GM19395 (cell line): ENCODE results near the gene TMEM35B.
"Not testable (repeated sequence)": the region's sequence is repeated elsewhere in the genome, so short reads cannot be mapped to it uniquely, and the experiment has no call there.

Experiments
- ATAC-seq: cut with Tn5 transposase; IDR thresholded peaks from one replicate; pipeline ENCODE4 v1.9.1; 2021; ENCODE audit warnings: mild to moderate bottlenecking, moderate library complexity; ENCODE audit not compliant: unreplicated experiment

TMEM35B gene

DNA sequence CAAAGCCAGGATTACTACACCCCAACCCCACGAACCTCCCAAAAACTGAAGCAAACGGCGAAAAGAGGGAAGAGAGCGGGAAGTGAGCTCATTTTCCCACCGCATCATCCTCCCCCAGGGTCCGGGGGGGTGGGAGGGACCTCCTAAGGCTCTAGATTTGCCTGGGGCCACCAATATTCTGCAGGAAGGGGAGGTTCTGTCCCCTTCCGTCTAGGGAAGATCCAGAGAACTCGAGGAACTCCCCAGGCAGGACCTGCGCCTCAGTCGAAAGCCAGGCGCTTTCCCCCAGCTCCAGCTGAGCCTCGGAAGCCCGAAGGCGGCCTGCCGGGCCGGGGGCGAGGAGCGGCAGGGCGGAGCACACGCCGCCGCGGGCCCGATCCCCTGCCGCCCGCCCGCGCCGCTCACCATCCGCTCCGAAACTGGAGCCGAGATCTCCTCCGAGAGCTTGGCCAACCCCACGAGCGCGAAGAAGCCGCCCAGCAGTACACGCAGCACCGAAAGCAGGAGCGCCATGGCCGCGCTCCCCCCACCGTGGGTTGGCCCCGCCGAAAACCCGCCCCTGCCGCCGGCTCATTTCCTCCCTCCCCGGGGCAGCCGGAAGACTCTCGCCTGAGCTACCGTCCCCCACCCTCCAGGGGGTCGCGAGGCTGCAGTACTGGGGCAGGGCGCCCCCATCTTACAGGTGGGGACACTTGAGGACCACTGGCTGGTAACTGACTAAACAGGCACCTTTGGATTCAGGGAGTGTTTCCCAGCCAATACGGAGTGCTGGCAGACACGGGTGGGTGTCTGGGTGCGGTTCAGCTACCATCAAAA lies at the start of gene TMEM35B:
TSS of gene TMEM35B (minus strand) at position 555 of the 816 bp plus-strand sequence. CDS start at position 513, 42 bp downstream.
- peak; percentile 81 for ATAC-seq

DNA sequence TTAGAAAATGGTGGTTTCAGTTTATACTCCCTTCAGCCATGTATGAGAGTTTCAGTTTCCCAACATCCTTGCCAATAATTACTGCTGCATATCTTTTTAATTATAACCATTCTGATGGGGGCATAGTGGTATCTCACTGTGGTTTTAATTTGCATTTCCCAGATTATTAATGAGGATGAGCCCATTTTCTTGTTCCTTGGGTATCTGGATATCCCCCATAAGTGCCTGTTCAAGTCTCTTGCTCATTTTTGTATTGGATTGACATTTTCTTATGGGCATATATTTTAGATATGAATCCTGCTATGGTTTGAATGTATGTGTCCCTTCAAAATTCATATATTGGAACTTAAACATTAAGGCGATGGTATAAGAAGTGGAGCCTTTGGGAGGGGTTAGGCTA lies 48.2 kb upstream of the TMEM35B start:
- ATAC-seq: no peak

DNA sequence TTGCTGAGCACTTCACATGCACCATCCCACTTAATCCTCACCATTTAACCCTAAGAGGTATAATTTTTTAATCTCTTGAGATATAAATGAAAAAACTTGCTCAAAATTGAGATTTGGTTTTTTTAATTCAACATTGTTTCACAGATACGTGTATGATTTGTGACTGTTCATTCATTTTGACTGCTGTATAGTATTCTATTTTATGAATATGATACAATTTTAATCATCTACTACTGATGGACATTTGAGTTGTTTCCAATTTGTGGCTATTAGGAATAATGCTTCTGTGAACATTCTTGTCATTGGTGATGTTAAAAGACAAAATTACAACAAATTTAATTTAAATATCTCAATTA lies 47.2 kb upstream of the TMEM35B start:
- no peak for ATAC-seq

DNA sequence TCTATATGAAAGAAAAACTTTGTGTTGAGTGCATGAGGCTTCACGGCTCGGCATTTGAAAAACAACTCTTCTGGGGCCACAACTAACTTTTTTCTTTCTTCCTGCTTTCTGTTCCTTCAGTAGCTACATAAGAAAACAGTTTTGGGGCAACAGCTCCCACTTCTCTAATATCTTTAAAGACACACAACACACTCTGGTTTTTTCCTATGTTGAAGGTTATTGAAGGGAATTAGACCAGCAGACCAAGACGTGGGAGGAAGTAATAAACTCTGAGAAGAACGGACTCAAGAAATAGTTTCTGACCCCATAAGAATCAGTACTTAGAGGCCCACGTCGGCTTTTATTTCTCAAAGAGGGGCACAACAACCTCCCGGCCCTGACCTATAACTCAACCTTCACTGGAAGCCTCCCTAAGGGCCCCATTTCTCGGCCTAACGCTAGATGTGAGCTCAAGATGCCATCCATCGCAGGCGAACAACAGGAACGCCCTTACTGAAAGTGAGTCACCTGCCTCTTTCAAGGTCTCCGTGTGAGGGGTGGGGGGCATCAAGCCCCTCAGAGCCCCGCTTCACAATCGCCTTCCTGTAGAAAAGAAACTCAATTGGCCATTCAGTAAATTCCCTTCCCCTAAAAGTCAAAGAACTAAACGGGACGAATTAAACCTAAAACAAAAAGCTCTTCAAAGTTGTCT lies 45.8 kb upstream of the TMEM35B start:
- ATAC-seq: peak; percentile 46

DNA sequence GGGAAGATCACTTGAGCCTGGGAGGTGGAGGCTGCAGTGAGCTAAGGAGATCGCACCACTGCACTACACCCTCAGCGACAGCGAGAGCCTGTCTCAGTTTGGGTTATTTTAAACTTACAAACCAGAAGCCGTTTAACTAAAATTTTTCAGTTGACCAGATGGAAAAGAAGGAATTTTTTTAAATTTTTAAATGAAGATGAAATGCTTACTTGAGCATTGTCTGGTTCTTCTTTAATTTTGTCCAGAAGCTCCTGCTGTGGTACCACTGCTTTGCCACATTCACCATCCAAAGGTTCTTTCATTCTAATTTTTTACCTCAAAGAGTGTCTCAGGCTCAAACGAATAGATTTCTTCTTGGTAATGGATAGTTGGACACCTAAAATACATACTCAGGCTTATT lies 45.2 kb upstream of the TMEM35B start:
- no peak for ATAC-seq

- ATAC-seq: no peak
Measured at GRCh38 chr1:35029761-35030160, 44.6 kb upstream of the TMEM35B start.

DNA sequence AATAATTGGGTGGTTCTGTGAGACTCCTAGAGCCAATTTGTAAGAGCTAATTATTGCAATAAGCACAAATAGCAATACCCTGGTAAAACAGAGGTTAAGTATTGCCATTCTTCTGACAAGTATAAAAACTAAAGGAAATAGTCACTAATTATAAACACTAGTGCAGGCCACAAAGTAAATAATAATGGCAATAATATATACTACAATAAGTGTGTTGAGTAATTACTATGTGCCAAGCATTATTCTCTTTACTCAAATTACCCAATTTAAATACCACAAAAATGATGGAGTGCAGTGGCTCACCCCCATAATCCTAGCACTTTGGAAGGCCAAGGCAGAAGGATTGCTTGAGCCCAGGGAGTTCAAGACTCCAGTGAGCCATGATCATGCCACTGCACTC lies 31.3 kb upstream of the TMEM35B start:
- ATAC-seq: no peak

GRCh38 chr1:35014486-35014885 lies 29.3 kb upstream of the TMEM35B start:
- ATAC-seq: no peak

DNA sequence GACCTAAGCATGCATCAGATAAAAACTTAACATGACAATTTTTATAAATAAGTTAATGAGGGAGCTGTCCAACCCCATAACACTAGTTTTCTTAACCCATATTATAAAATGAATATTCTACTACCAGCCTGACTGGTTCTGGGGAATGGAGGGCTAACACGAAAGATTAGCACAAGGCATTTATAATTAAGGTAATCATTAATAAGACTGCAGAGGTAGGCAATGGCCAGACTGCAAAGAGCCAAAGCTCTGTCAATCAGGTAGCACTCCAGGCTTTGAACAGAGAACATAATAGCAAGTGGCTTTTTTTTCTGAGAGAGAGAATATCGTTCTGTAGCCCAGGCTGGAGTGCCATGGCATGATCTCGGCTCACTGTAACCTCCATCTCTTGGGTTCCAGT lies 20.6 kb upstream of the TMEM35B start:
- ATAC-seq: no peak

DNA sequence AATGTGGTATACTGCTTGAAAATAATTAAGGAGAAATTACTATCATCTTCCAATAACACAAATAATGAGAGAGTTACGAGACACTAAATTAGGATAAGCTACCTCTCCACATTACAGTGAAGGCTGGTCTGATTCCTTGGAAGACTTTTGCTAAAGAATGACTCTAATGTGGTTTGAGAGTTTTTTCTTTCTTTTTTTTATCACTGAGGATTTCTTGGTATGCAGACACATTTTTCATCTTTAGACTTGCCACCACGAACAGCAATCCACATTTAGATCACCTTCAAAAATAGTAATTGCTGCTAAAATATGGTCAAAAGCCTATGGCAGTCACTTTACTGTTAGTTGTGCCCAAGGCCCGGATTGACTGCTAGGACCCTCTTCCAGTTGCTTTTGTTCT lies 16.6 kb upstream of the TMEM35B start:
- ATAC-seq: no peak

DNA sequence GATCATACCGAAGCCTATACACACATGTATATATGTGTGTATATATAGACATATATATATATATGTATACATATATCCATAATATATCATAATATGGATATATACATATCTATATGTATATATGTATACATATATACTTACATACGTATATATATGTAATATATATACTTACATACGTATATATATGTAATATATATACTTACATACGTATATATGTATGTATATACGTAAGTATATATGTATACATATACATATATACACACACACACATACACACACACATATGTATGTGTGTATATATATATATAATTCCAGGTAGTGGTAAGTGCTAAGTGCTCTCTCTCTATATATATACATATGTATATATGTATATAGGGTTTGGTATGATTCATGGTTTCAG lies 9.7 kb upstream of the TMEM35B start:
- no peak for ATAC-seq

DNA sequence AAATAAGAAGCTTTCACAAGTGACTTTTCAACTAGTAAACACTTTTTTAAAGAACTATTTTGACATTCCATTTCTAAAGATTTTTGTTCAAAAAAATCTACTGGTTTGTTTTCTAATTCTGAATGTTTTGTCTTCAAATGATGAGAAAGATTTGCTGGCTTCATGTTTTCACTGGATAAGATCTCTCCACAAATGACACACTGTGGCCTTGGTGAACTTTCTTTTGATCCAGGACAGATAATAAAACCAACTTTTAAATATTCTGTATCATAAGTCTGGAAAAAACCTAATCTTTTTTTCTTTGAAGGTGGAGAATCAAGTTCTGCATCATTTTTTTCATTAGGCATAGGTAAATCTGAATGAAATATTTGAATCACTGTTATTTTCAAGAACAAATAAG lies 3.4 kb upstream of the TMEM35B start:
- ATAC-seq: no peak

- ATAC-seq: no peak
Measured at GRCh38 chr1:34988147-34988546, 3.0 kb upstream of the TMEM35B start.

GRCh38 chr1:34987018-34987417 lies 1.9 kb upstream of the TMEM35B start:
- no peak for ATAC-seq

GRCh38 chr1:34985609-34985904 lies 410 bp upstream of the TMEM35B start:
- not testable (repeated sequence) for ATAC-seq

DNA sequence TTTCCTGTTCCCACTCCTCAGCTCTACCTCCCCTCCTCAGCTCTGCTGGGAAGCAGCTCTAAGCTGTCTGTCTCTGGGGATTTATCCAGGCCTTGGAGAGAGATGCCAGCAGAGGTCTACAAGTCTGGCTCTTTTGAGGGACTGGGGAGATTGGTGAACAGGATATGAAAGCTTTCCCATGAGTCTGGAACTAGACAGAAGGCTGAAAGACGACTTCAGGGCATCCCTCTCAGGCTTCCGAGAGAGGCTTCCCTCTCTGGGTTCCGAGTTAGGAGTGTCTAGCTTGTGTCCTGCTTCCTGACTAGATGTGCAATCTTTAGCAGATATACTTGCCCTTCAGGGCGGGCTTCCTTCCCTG lies 733 bp downstream of the TMEM35B start:
- ATAC-seq: peak; percentile 18

- ATAC-seq: no peak
Measured at GRCh38 chr1:34983700-34984355, 1.3 kb downstream of the TMEM35B start.

DNA sequence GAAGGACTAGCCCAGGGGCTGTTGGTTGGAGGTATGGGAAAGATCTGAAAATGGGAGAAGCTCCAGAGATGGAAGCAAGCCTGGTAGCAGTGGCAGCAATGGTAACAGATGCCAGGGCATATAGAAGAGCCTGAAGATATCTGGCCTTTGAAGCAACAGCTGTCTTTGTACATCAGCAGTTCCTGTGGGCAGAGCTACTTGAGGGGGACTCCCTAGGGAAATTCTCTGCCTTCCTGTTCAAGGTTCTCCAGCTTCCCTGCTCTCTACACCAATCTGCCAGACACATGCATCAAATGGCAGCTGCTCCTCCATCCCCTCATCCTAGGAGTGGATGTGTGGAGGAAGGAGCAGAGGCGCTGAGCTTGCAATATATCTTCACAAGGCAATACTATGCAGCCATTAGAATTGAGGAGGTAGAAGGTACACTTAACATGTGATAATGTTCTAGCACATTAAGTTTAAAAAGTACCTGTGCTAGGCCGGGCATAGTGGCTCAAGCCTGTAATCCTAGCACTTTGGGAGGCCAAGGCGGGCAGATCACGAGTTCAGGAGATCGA lies 2.2 kb downstream of the TMEM35B start:
- ATAC-seq: no peak

DNA sequence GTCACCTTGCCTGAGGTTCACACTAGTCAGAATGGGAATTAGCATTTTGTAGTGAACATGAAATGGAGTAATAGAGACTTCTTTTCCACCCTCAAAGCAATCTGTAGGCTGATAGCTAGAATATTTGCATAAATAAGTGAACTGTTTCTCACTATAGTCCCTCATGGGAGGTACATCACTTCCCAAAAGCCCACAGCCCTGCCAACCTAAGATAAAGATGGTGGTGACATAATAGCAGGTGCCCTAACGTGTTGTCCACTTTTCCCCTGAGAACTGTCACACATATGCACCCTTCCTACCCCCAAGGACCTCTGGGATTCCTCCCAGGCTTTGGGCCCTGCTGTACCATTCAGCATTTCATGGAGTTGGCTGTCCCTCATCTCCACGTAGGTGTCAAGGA lies 4.4 kb downstream of the TMEM35B start:
- no peak for ATAC-seq

DNA sequence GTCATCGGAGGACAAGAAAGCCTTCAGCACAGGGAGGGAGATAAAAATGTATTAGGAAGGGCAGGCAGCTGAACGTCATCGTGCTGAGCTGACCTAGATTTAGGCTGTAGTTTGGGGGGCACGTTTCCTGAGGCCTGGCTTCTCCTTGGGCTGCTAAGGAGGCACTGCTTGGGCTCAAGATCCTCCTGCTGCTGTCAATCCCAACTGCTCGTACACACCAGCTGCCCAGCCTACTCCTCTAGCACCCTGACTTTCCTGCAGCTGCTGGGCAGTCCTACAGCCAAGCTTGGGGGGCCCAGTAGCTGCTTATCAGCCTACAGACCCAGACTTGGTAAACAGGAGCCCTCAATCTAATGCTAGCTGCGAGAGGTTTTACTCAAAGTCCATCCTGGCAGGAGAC lies 6.2 kb downstream of the TMEM35B start:
- ATAC-seq: no peak

DNA sequence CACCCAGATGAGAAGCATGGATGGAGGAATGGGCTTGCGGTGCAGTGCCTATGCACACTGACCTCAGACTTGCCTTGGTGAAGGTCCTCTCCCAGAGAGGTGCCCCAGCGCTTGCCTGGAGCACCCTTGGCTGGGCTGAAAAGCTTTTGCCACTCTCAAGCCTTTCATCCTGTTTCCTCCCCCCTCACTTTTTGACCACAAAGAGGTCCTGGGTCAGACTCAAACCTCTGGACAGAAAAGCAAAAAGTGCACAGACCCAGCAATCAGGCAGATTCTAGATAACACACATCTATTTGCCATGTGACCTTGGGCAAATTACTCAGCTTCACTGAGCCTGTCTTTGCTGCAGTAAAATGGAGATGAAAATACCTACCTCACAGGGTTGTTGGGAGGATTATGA lies 7.3 kb downstream of the TMEM35B start:
- no peak for ATAC-seq

DNA sequence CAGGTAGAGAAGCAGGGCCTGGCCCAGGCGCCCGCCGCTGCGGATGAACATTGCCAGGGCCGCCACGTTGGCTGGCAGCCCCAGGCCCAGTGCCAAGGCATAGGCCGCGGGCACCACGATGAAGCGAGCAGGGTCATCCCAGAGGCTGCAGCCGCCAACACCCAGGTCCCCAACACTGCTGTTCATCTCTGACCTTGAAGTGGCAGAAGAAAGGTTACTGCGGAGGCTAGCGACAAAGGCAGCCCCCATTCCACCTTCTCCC lies 8.0 kb downstream of the TMEM35B start:
- no peak for ATAC-seq
